ENCODE data around the gene LHX3.

The LHX3 gene

DNA sequence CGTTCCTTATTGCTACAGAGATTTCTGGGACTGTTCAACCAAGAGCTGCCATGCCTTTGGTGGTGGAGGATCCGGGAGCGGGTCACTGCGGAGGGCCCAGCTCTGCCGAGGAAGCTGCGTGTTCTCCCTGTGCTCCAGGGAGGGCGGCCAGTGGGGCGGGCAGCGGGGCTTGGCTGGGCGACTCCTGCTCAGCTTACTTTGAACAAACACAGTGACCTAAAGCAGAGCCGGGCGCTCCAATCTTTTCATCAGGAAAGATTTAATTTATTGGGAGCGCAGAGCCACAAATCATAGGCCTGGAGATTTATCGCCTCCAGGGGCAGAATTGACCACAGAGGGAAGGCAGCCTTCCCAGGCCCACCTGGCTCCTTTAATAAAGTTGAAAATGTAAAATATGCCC is 27.7 kb downstream of the LHX3 start:
- DNase-seq (ENCODE audit: low read depth) = no peak

DNA sequence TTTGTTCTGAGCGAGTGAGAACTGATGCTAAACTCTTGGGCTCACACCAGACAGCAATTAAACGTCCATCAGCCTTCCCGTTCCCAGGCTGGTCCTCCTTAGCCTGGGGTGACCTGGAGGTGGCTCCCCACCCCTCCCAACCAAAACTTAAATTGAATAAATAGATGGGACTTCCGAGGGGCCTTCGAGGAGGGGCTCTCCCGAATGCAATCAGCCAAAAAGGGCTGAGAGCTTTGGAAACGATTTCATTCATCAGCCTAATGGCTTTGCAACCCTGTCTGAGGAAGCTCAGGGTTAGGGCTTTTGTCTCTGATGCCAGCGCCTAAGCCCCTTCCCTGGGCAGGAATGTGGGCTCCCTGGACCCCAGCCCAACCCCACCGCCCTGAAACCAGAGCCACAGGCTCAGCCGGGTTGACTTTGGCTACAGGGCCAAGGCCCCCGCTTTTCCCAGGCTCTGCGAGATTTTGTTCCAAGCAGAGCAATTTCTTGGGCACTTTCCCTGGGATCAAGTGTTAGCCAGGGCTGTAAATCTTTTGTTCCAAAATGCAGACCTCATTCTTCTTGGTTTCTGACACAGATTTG is 29.2 kb downstream of the LHX3 start:
- no peak for DNase-seq (ENCODE audit: low read depth)

DNA sequence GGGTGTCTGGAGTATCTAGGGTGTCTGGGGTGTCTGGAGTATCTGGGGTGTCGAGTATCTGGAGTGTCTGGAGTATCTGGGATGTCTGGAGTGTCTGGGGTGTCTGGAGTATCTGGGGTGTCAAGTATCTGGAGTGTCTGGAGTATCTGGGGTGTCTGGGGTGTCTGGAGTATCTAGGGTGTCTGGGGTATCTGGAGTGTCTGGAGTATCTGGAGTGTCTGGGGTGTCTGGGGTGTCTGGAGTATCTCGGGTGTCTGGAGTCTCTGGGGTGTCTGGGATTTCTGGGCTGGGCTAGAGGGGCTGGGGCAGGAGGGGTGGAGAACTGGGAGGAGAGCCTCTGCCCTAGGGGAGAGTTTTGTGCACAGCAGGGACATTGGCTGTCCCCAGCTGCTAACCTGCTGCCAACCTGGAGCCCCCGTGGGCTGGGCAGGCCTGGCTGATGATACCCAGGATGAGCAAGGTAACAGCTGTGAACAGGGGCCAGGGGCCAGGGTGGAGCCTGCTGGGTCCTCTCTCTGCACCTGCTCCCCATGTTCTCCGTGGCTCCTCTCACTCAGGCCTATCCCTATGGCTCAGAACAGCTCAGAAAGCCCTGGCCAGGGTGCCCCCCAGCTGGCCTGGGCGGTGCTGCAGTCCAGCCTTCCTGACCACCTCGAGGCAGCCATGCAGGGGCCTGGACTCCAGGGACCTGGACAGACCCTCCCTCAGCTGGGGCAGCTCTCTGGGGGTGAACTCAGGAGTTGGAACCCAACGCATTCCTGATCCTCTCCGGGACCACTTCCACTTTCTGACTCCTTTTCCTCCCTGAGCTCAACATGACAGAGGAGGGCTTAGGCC is 29.9 kb downstream of the LHX3 start:
- no peak for DNase-seq (ENCODE audit: low read depth)

DNA sequence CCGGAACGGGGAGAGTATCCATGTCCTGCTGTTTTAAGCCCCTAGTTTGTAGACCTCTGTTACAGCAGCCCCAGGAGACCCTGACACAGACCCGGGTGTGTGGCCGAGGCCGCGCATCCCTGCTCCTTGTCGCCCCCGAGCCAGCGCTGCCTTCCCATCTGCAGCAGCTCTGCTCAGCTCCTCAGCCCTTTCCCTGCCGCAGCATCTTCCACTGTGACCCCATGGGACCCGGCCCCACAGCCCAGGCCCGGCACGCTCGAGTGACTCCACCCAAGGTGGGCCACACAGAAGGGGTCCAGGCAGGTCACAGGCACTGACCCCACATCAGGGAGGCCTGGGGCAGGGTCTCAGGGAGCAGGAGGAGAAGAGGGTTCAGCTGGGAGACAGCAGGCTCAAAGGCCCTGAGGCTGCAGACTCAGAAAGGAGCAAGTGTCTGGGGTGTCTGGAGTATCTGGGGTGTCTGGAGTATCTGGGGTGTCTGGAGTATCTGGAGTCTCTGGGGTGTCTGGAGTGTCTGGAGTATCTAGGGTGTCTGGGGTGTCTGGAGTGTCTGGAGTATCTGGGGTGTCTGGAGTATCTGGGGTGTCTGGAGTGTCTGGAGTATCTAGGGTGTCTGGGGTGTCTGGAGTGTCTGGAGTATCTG is 31.2 kb downstream of the LHX3 start:
- DNase-seq (ENCODE audit: low read depth) = no peak

DNA sequence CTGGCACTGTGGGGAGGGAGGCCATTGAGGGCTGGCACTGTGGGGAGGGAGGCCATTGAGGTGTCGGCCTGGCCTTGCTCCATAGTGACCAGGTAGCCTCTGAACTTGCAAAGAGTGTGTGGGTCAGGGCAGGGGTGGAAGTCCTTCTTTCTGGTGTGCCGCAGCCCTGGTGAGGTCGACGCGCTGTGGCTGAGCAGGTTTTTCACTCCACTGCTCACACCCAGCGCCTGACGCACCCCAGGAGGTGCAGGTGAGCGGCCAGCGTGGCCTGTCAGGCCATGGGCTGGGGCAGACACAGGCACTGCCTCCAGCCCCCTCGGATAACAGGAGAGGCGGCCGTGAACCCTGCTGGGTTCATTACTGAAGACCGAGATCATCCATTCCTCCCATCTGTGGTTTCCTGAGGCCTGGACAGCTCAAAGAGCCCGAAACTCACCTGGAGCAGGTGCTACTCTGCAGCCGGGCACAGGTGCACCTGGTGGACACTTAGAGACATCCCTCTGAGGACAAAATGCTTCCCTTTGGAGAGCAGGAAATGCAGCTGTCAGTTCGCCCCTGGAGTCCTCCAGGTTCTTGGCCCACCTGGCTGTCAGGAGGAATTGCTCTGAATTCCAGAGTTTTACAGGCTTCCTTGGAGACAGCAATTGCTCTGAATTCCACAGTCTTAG is 32.4 kb downstream of the LHX3 start:
- no peak for DNase-seq (ENCODE audit: low read depth)

DNA sequence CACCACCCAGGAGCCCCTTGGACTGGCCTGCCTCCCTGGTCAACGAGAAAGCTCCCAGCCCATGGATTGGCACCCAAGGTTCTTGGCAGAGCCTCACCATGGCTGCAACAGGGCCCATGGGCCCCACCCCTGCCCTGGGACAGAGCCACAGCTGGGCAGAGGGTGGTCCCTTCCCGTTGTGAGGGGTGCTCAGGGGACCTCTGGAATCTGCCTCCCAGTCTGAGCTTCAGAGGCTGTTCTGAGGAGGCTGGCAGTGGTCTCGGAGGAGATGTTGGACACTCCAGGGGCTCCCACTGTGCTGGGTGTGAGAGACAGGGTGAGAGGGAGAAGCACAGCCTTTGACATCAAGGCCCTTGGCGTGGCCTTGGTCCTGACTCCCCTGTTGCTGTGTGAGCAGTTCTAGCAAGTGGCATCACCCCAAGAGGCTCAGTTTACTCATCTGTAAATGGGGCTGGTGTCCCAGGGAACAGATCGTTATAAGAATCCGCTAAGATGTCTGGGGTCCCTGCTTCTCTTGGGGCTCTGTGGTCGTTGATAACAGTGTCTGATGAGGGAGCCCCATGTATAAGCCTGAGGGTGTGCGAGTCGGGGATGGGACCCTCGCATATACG is 33.0 kb downstream of the LHX3 start:
- DNase-seq (ENCODE audit: low read depth) = no peak

DNA sequence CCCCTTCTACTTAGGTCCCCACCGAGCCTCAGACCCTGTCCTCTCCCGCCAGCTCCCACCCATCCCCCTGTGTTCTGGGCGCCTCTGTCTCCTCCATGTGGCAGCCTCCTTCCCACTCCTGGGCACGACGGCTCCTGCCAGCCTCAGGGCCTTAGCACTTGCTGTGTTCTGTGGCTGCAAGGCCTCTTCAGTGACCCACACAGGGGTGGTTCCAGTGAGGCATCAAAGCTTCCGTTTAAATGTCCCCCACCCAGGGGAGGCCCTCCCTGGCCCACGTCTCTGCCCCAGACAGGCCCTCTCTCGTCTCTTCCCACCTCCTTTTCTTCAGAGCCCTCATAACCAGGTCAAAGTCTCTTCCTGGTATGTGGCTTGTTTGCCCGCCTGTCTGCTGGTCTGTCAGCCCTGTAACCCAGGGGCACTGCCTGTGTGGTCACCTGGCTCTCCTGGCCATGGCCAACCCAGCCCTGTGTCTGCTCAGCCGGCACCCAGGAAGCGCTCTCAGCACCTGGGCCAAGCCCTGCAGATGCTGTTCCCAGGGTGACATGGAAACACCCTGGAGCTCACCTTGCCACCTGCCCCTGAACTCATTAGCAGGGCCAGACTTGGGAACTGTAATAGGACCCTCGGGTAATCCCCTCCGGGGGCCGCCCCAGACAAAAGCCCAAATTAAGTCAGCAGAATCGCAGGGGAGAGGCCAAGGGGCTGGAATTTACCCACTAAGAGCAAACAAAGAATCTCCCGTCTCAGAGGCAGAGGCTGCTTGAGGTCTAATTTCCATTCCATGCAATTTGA is 33.7 kb downstream of the LHX3 start:
- DNase-seq (ENCODE audit: low read depth) = no peak

DNA sequence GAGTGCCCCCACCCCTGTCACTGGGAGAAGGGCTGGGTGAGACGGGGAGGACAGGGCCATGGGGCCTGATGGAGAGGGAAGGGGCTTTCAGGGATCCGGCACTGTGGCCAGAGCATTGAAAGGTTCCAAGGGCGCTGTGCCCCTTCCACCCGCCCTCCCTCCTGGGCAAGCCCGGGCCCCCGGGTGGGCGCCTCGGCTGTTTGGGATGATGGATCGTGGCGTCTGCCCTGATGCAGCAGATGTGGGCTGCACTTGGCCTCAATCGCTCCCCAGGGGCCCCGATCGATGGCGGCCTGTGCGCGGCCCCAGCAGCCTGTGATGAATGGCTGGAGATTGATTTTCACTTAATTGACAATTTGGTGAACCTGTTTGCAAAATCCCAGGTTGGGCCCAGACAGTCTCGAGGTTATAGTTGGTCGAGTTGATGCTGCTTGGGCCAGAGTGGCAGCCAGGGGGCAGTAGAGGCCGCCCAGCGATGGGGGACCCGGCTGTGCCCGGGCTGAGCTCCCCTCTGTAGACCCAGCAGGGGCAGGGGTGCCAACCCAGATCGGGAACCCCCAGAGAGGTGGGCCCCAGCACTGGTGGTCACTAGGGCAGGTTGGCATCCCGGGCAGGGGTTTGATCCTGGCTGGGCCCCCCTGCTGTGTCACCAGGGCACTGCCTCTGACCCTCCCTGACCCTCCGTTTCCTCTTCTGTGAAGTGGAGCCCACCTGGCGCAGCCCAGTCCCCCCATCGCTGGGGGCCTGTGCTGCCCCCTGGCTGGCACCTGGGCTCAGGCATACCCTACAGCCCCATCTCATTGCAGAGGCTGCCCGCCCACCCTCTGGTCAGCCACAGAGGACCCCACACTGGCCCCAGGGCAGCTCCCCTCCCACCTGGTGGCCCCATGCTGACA is 34.7 kb downstream of the LHX3 start:
- DNase-seq (ENCODE audit: low read depth) = no peak

DNA sequence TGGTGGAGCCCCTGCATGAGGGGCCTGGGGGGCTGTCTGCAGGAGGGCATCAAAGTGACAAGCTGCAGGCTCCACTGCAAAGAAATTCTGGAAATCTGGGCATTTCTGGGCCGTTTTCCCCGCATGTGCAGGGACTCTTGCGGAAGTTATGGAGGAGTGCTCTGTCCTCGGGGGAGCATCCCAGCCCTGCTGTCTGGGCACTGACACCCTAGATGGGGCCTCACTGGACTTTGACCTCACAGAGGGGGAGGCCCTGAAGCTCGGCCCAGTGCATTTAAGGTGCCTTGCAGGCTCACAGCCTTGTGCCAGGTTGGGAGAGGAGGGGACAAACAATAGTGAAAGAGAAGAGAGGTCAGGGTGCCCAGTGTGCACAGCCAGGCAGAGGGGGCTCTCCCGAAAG is 35.4 kb downstream of the LHX3 start:
- DNase-seq (ENCODE audit: low read depth) = no peak

DNA sequence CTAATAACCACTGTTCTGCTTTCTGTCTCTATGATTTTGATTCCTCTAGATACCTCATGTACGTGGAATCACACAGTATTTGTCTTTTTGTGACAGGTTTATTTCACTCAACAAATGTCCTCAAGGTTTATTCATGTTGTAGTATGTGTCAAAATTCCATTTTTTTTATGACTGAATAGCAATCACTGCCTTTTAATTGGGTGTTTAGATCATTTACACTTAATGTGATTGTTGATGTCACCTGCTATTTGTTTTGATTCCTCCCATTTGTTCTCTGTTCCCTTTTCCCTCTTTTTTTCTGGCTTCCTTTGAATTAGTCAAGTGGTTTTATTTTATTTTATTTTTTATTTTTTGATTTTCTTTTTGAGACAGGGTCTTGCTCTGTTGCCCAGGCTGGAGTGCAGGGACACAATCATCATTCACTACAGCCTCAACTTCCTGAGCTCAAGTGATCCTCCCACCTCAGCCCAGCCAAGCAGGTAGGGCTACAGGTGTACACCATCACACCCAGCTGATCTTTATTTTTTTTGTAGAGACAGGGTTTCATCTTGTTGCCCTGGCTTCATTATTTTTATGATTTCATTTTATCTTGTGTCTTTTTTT is 41.6 kb downstream of the LHX3 start:
- no peak for DNase-seq (ENCODE audit: low read depth)

DNA sequence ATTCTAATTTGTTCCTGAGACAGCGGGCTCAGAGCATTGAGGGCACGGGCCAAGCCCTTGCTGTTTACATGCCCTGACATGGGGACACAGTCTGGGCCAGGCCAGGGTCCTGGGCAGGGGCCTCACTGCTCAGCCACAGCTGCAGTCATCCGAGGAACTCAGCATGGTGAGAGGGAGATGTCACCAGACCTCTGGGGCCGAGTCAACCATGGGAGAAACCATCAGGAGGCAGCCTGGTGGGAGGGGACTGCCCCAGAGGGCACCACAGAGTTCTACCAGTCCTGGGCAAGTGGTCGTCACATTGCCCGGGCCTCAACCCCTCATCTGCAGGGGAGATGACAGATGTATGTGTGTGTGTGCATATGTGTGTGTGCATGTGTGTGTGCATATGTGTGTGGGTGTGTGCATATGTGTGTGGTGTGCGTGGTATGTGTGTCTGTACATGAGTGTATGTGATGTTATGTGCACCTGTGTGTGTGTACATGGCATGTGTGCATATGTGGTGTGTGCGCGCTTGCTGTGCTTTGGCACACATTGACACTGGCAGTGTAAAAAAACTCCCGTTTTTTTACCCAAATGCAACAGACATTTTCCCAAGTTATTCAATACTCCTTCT is 43.8 kb downstream of the LHX3 start:
- no peak for DNase-seq (ENCODE audit: low read depth)

DNA sequence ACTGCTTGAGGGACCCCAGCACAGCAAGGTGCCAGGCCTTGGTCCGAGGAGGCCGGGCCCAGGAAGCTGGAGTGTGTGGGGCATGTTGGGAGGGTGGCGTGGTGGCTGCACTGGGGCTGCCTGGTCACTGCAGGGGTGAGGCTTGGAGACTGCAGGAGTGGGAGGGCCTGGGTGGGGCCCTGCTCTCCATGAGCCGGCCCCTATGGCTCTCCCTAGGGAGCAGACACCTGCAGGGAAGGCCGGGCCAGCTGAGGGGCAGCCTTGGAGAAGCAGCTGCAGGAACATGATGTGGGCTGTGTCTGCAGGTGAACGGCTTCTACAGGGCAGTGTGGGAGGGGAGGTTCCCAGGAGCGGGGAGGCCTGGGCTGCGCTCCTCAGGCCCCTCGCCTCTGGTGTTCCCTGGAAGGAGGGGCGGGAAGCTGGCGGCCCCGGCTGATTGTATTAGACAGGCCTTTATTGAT is 44.5 kb downstream of the LHX3 start:
- no peak for DNase-seq (ENCODE audit: low read depth)

DNA sequence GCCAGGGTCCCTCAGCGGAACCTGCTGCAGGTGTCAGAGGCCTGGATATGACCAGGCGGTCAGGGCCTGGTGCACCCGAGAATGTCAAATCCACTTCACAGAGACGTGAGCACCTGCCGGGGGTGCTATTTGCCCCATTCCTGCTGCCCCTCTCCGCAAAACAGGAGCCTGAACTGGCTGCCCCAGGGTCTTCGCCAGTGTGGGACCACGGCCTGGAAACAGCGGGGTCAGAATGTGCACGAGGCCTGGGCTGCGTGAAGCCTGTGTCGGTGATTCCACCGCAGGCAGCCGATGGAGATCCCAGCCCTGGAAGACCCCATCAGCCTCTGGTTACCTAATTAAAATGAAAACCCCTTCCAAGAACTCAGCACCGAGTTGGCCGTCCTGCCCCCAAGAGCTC is 45.1 kb downstream of the LHX3 start:
- no peak for DNase-seq (ENCODE audit: low read depth)

DNA sequence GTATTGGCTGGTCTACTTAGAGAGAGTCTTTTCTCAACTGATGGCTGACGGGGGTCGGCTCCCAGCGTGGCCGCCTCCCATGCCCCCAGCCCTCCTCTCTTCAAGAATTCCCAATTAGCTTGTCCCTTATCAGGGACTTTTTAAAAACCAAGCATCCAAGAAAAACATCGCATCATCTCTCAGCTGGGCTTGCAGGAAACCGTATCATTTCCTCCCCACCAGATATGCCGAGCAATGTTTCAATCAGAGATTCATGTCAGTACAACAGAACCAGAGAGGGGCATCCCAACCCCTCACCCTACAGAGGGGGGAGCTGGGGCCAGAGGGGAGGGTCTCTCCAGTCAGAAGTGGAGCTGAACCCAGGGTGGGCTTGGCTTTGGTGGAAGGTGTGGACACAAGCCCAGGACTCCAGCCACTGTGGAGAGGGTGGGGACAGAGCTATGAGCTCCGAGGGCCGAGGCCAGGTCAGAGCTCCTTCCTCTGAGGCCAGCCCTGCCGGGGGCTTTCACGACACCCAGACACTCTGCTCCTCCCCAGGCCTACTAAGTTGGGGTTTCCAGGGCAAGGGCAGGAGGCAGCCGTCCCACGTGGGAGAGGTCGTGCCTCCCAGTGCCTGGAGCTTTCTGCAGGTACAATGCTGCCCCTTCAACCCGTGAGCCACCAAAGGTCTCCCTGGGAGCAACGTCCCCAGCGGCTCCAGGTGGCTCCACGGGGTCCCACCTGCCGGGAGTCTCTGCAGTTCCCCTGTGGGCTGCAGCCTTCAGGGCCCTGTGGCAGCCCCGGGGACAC is 47.3 kb downstream of the LHX3 start:
- DNase-seq (ENCODE audit: low read depth) = no peak

DNA sequence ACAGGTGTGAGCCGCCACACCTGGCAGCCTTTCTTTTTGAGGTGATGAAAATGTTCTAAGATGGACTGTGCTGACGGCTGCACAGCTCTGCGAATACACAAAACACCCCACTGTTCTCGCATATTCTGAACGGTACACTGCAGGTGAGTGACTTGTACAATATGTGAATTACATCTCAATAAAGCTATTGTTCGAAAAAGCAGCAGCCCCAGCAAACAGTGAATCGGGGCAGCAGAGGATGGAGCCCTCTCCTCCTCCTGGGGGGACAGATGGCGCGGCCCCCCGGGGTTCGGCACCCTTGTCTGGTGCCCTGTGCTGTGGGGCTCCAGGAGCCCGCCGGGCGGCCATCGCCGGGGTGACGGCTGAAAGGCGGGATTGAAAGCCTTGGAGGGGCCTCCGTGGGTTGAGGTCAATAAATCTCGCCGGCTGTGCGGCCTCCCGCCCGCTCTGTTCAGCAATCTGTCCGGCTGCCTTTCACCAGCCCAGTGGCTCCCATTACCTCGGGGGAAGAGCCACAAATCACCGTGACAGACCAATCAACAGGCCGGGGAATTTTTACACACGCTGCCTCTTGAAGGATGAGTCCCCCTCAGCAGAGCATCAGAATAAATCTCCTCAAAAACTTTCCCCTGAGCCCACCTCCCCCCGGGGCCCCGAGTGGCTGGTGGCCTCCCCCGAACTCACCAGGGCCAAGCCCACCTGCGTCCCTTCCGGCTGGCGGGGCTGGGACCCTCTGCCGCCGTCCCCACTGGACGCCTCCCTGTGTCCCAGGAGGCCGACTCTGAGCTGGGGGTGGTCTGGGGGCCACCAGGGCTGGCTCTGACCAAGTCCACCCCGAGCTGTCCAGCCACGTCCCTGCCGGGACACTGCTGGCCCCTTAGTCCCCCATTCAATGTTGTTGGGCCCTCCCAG is 48.5 kb downstream of the LHX3 start:
- no peak for DNase-seq (ENCODE audit: low read depth)

DNA sequence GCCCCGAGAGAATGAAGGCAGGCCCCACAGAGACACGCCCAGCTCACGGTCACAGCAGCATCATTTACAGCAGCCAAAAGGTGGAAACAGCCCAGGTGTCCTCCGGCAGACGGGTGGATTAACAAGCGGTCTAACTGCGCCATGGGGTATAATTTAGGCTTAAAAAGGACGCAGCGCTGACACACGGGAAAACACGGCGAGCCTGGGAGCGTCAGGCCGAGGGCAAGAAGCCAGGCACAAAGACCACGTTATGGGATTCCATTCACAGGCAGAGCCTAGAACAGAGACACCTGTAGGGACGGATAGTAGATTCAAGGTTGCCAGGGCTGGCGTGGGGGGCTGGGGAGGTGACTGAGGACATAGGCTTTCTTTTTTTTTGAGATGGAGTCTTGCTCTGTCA is 49.4 kb downstream of the LHX3 start:
- no peak for DNase-seq (ENCODE audit: low read depth)

DNA sequence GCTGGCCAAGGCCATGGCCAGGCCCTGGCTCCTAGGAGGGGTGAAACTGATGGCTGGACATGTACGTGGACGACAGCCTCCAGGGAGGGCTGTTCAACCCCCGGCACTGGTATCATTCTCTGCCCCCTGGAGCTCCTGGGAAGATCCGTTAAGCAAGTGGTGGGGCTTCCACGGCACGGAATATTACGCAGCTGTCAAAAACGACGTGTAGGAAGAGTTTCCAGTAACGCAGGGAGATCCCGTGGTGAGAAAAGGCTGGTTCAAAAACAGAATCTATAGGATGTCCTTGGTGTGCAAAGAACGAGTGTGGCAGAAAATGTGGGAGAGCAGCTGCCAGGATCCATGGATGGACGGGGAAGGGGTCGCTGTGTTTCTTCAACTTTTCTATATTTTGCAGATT is 50.0 kb downstream of the LHX3 start:
- DNase-seq (ENCODE audit: low read depth) = no peak

Measured in fibroblast of the conjunctiva (primary cell).